Spinal cord (tissue), 10 donors: Measurements from ENCODE around the gene ACOXL. TPM values are rescaled to one million over a fixed set of nuclear protein-coding genes. Genes with fewer than 3 reads are reported as not detected.

Experiments
- DNase-seq, 6 donors: peaks; one replicate each; pipeline versions ENCODE4 v3.0.0 to v3.0.0-alpha.2; 2013 to 2015; ENCODE audit warnings: low spot score in 6 of 6, low read depth in 4 of 6
- H3K27ac ChIP-seq: one replicate; pipeline ENCODE4 v1.5.1; 2013; ENCODE audit warnings: low read depth, low read length, control low read depth
- H3K27me3 ChIP-seq: one replicate; pipeline ENCODE4 v1.6.1; 2013; ENCODE audit warnings: low read length; ENCODE audit not compliant: control insufficient read depth, insufficient read depth
- H3K36me3 ChIP-seq: one replicate; pipeline ENCODE4 v1.6.1; 2013; ENCODE audit warnings: low read length; ENCODE audit not compliant: control insufficient read depth, insufficient read depth
- H3K4me1 ChIP-seq: one replicate; pipeline ENCODE4 v1.6.1; 2013; ENCODE audit warnings: low read length; ENCODE audit not compliant: control insufficient read depth, insufficient read depth
- H3K4me3 ChIP-seq: one replicate; pipeline ENCODE4 v1.5.1; 2013; ENCODE audit warnings: low read depth, low read length, control low read depth
- H3K9me3 ChIP-seq: one replicate; pipeline ENCODE4 v1.6.1; 2013; ENCODE audit warnings: low read length; ENCODE audit not compliant: control insufficient read depth, insufficient read depth
- WGBS: methylation state at CpG from one replicate; pipeline ENCODE4 v1.1.5; 2013; ENCODE audit warnings: missing lambda C conversion rate; ENCODE audit not compliant: insufficient coverage; 5-methylcytosine and 5-hydroxymethylcytosine counted together
- polyA plus RNA-seq, 2 donors: library from polyadenylated mRNA; unstranded; fragments of 120-200 nt; gene quantifications; one replicate each; pipeline ENCODE4 v1.2.1, GENCODE V29; 2013; ENCODE audit not compliant: insufficient read length in 2 of 2
- total RNA-seq, 2 donors: library from RNA; depleted of rRNA in 1 of 2; stranded (reverse); fragments of 120-200 nt in 1 of 2; fragments of >200 nt in 1 of 2; gene quantifications; one replicate each; pipeline versions ENCODE4 v1.2.3 to v1.2.4, GENCODE V29; 2013 to 2014
- donor health status: healthy.

Gene ACOXL
- total and polyA plus RNA-seq, 4 donors, result 0.06 to 0.45 (median 0.26) TPM

DNA sequence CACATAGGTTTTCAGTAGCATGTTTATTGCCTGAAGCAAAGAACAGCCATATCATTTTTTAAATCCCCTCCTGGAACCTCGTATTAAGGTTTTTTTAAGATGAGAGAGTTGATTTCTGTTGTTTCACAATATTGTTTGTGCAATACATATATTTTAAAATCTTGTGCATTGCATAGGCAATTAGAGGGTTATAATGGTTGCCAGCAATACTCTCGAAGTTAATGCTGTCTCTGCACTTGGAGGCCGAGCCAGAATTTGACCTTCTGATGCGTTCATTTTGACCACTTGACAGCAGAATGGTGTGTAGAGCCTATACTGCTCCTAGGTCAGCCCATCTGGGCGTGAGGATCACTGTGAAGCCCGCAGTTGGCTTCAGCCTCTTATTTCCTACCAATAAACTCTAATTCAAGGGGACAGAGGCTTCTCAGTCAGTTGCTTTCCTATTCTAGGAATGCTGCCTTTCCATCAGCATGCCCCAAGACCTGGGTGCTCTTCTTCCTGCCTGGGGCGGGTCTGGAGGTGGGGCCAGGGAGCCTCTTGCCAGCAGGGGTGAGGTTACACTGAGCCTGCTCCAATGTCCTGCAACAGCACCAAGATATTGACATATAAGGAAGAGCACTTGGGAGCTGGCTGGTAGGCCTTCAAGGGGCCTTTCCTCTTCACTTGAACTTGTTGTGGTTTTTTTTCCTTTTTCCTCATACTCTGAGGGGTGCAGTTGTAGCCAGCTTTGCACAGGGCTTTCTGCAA lies 297.0 kb downstream of the ACOXL start:
- Histone ChIP-seq H3K27ac (no peak overlapping the region), H3K36me3 (no peaks in the 10 kb centered on the region), H3K9me3 (no peaks in the 10 kb centered on the region), H3K4me3 (no peak overlapping the region), H3K27me3 (no peaks in the 10 kb centered on the region), H3K4me1 (no peaks in the 10 kb centered on the region)
- DNase-seq, result no peak
- 69% methylated on average over 6 of the region's 7 CpGs for WGBS

DNA sequence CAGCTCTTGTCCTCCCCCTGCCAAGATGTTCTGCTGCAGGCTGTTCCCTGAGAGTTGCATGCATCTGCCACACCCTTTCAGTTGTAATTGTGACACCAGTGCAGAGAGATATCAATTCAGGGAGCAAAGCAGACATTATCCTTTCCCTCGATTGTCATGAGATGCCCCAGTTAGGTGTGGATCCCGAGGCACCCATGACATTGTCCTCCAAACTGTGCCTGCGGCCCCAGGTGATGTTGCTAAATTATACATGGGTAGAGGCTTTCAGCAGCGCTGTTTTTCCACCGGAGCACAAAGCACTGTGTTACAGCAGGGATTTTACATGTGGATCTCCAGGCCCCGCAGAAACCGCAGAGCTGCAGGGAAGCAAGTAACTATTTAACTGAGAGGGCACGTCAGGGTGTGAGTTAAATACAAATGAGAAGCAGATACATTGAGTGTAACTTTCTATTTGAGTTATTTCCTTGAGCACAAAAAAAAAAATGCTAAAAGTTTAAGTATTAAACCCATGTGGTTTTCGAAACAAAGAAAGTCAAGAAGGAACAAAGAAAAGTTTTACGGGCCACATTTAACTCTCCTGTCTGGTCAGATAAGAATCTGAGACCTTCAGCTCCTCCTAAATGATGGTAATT lies 298.0 kb downstream of the ACOXL start:
- no peak overlapping the region for H3K4me3 ChIP-seq
- DNase-seq, result peak in 1 of 6 donors; percentile 23
- H3K27ac ChIP-seq, result no peak overlapping the region
- no peaks in the 10 kb centered on the region for H3K4me1 ChIP-seq
- WGBS, result 55% methylated on average over 7 of the region's 10 CpGs
- H3K36me3 ChIP-seq, result no peaks in the 10 kb centered on the region
- H3K9me3 ChIP-seq, result no peaks in the 10 kb centered on the region
- H3K27me3 ChIP-seq, result no peaks in the 10 kb centered on the region

DNA sequence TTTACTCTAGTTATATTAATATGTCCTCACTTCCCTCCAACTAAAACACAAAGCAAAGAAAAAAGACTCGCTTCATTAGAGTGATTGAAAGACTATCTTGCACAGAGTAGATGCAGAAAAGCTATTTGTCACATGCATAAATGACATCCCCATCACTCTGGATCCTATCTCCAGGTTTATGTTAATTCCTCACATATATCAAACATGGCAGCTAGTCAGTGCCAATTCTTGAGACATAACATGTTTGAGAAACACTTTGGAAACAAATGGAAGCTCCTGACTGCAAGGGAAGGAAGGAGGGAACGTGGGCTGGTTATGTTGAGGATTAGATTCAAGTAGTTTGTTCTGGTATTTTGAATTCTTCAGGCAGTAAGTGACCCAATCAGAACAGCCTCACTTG lies 298.6 kb downstream of the ACOXL start:
- H3K27me3 ChIP-seq, result no peaks in the 10 kb centered on the region
- WGBS, result 60% methylated on average over 1 of the region's 2 CpGs

DNA sequence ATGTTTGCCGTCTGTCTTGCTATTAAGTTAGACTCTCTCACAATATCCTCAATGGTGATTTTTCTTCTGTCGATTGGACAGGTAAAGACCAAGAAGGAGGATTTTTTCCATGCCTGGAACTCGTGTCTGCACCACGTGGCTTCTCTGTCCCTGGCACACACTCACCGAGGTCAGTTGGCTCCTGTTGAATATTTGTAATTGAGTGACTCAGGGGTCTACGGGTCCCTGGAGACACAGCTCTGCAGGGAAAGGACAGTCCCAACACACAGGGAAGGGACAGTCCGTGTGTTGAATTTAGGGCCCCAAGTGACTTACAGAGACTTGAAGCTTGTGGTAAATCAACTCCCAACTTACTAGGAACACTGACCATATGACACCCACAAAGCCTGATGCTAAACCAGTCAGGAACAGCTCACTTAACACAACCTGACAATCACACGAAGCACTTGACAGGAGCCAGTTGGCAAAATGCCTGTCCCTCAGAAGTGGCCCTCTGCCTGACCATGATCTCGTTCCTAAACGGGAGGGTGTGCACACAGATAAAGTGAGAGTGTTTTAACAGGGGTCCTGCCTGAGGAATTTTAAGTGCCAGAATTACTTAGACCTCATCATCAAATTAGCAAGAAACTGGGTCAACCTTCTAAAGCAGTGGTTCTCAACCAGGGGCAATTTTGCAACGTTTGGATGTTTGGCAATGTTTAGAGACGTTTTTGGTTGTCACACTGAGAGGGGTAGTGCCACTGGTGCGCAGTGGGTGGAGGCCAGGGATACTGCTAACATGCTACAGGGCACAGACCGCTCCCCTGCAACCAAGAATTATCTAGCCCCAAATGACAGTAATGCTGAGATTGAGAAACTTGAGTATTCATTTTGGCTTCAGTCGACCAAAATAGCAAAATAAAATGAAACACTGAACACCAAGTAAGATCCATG lies 299.4 kb downstream of the ACOXL start:
- WGBS, result 67% methylated on average over 6 of the region's 15 CpGs
- no peak overlapping the region for H3K27ac ChIP-seq
- no peaks in the 10 kb centered on the region for H3K9me3 ChIP-seq
- H3K36me3 ChIP-seq, result no peaks in the 10 kb centered on the region
- no peak for DNase-seq
- H3K27me3 ChIP-seq, result no peaks in the 10 kb centered on the region
- H3K4me3 ChIP-seq, result no peak overlapping the region
- no peaks in the 10 kb centered on the region for H3K4me1 ChIP-seq

More for the DNA sequence above, 298.6 kb downstream of the ACOXL start:
- no peaks in the 10 kb centered on the region for H3K9me3 ChIP-seq
- H3K4me3 ChIP-seq, result no peak overlapping the region
- no peak overlapping the region for H3K27ac ChIP-seq
- no peaks in the 10 kb centered on the region for H3K36me3 ChIP-seq
- no peaks in the 10 kb centered on the region for H3K4me1 ChIP-seq
- DNase-seq, result peak in 2 of 6 donors; percentile 21 to 25

DNA sequence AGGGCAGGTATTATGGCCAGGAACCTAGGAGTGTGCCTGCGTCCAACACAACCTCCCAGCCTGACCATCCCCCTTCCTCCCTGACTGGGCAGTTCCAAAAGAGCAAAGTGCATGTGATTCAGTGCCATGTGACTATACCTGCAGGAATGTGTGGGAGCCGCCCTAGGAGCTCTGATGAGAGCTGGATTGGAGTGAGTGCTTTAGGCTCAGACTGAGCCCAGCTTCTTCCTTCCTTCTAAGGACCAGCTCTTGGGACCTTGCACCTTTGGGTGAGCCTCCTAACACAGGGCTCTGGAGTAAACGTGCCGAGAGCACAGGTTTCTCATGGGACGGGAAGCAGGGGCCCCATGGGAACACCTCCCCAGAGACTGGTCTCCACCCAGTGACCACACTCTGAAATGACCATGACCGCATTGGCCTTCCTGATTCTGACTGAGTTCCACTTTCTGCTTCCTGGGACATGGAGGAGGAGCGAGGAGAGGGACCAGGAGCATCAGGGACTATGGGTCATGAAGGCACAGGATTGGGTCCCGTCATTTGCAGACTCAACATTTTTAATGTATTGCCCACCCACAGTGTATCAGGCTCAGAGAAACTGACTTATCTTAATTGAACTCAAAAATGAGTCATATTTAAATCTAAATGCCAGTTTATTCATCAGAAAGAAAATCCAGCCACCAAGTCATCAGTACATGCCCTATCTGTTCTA lies 300.5 kb downstream of the ACOXL start:
- DNase-seq, result no peak
- no peaks in the 10 kb centered on the region for H3K4me1 ChIP-seq
- no peaks in the 10 kb centered on the region for H3K9me3 ChIP-seq
- 96% methylated on average over 7 of the region's 8 CpGs for whole genome bisulfite sequencing
- H3K27me3 ChIP-seq, result no peaks in the 10 kb centered on the region
- no peaks in the 10 kb centered on the region for H3K36me3 ChIP-seq
- no peak overlapping the region for H3K27ac ChIP-seq
- no peak overlapping the region for H3K4me3 ChIP-seq

DNA sequence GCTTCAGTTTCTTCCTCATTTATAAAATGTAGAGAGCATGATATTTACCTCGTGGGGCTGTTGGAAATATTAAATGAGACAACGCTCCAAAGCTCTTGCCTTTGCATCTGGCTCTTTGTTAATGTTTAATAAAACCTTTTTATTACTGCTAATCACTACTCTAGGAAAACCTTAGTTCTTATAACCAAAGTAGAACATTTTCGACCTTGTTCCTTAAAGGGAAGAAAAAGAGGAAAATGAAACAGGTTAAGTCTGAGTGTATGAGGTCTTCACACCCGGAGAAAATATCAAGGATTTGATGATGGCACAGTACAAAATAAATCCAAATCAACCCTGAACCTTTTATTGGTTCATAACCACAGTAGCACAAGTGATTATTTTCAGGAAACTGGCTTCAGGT lies 301.8 kb downstream of the ACOXL start:
- Histone ChIP-seq H3K4me3 (no peak overlapping the region), H3K27me3 (no peaks in the 10 kb centered on the region), H3K9me3 (no peaks in the 10 kb centered on the region), H3K36me3 (no peaks in the 10 kb centered on the region), H3K4me1 (no peaks in the 10 kb centered on the region), H3K27ac (no peak overlapping the region)
- DNase-seq, result no peak
- no CpG with 5 or more reads among the region's 4 CpGs for WGBS

DNA sequence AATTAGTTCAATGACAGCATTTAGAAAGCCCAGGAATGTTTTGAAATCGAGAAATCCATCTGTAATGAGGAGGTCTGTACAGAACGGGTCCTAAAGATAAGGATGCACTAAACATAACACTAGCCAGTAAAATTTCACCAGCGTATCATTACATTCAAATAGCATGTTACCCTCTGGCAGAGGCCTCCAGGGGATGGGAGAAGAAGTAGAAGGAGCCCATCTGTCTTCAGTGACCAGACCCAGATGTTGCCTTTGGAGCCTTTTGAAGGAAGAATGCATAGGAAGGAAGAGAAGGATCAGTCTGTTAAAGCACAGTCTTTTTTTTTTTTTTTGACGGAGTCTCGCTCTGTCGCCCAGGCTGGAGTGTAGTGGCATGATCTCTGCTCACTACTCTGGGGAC lies 302.2 kb downstream of the ACOXL start:
- no peaks in the 10 kb centered on the region for H3K36me3 ChIP-seq
- H3K9me3 ChIP-seq, result no peaks in the 10 kb centered on the region
- no CpG with 5 or more reads among the region's 6 CpGs for WGBS
- H3K4me1 ChIP-seq, result no peaks in the 10 kb centered on the region
- no peak overlapping the region for H3K27ac ChIP-seq
- H3K27me3 ChIP-seq, result no peaks in the 10 kb centered on the region
- no peak overlapping the region for H3K4me3 ChIP-seq
- no peak for DNase-seq

DNA sequence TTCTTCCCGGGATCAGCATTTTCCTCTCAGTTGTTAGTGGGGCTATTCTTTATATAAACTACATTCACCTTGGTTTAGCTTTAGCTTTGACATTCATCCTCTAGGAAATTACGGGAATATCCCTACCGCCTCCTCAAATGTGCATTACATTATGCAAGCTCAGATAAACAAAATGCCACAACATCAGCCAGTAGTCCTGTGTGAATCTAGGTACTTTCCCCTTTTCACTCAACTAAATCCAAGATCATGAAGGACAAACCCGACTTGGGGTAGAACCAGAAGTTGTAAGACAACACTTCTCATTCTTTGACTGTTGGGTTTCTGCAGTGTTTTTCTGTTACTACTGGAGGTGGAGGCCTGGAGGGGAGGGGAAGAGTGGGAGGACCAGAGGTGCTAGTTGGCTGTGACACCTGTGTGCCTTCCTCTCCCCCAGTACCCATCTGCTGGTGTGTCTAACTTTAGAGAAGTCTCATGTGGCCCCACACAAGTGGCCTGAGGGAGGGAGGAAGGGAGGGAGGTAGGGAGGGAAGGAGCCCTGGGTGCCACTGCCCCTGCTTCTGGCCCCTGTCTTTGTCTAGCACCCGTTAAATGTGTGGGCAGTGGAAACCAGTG lies 303.6 kb downstream of the ACOXL start:
- DNase-seq, result no peak
- Histone ChIP-seq H3K27ac (no peak overlapping the region), H3K4me3 (no peak overlapping the region), H3K4me1 (no peaks in the 10 kb centered on the region), H3K27me3 (no peaks in the 10 kb centered on the region), H3K36me3 (no peaks in the 10 kb centered on the region), H3K9me3 (no peaks in the 10 kb centered on the region)
- 77% methylated on average over 3 of the region's 5 CpGs for WGBS

DNA sequence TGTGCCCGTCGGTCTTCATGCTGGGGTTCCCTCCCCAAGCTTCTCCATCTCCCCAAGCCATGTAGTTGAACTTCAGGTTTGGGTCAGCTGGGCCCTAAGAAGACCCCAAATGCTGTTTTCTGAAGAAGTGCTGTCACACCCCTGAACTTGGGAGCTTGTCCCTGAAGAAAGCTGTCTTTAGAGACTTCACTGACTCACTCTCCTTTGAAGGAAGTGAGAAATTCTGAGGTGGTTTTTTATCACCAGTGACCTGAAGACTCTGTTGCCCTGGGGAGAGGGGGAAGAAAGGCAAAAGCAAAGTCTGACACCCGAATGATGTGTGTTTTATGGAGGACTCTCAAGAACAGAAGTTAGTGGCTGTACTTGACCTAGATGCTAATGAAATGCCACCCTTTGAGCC lies 304.8 kb downstream of the ACOXL start:
- no peak for DNase-seq
- Histone ChIP-seq H3K27ac (no peak overlapping the region), H3K36me3 (no peaks in the 10 kb centered on the region), H3K4me3 (no peak overlapping the region), H3K4me1 (peaks cover 8% of the 10 kb centered on the region), H3K27me3 (no peaks in the 10 kb centered on the region), H3K9me3 (no peaks in the 10 kb centered on the region)
- 90% methylated on average over 2 of the region's 3 CpGs for WGBS
